Measurements from ENCODE around the gene CNTNAP2. TPM values are rescaled to one million over a fixed set of nuclear protein-coding genes. Genes with fewer than 3 reads are reported as not detected.
"Not testable (repeated sequence)": the region's sequence is repeated elsewhere in the genome, so short reads cannot be mapped to it uniquely, and the experiment has no call there.

CNTNAP2 gene
- total RNA-seq, 1 donor from 2014 or later, result 1.9 TPM

DNA sequence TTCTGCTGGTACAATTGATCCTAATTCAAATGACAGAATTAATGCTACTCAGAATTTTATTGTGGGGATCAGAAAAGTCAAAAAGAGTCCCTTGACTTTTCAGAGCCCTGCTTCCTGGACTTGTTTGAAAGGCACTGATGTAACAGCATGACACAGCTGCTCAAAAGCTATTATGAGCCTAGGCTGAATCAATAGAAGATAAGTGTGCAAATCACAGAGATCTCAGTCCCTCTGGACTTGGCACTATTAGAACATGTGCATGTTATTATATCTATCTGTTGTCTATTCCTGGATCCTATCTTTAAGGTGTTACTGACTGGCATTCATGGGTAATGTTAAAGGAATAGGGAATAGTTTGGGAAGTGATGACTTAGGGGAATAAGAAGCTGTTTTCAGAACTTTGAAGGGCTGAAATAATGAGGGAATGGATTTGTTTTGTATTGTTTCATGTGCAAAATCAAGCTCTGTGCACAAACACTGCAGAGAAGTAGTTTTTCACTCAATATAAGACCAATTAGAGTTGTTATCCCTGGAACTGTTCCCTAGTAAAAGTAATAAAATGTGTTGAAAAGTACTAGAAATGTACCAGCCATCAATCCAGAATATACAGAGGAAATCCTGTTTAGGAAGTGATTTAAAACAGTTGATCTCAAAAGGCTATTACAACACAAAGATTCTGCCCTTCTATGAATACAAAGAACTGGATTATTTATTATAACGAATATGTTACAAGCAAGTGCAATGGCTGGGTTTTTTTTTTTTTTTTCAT, 1659.1 kb downstream of the CNTNAP2 start:
- DNase-seq, result no peak

DNA sequence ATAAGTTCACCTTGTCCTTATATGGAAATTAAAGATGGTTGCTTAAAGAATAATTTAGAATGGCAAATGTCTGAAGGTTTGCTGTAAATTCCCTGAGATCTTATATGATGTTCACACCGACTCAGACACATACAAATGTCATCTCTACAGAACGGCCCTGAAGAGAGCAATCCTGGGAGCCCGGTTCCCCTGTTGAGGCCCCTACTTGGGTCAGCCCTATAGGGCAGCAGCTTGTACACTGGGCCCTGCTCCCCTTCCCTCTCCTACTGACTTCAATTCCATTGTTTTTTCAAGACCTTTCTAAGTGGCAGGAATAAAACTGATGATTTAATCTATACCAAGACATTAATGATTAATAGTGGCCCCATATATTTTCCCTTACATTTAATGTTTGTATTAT, 1660.7 kb downstream of the CNTNAP2 start:
- no peak for DNase-seq

- DNase-seq, result no peak
Measured at GRCh38 chr7:147779949-147780348, 1663.3 kb downstream of the CNTNAP2 start.

- no peak for DNase-seq
Measured at GRCh38 chr7:147796581-147796980, 1680.0 kb downstream of the CNTNAP2 start.

GRCh38 chr7:147798001-147798400, 1681.4 kb downstream of the CNTNAP2 start:
- DNase-seq, result peak; percentile 11

DNA sequence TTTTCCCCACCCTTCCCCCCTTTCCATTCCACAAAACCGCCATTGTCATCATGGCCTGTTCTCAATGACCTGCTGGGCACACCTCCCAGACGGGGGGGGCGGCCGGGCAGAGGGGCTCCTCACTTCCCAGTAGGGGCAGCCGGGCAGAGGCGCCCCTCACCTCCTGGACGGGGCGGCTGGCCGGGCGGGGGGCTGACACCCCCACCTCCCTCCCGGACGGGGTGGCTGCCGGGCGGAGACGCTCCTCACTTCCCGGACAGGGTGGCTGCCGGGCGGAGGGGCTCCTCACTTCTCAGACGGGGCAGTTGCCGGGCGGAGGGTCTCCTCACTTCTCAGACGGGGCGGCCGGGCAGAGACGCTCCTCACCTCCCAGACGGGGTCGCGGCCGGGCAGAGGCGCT, 1685.2 kb downstream of the CNTNAP2 start:
- not testable (repeated sequence) for DNase-seq

DNA sequence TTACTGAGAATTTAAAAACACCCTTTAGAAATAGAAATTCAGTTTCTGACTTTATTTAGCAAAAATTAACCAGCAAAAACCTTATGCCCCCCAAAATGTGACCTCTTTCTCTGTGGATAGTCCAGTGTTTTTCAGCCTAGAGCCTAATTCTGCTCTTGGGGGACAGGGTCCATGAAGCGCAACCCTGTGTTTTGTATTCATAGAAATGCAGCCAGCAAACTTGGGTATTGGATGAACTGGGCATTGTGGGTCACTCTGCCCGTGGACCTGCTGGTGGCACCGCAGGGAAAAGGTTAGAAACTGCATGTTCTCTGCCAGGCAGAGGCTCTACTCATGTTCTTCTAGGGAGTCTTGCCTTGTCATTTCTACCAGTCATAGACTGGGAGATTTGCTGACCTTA, 1686.5 kb downstream of the CNTNAP2 start:
- DNase-seq, result no peak

GRCh38 chr7:147803606-147804005, 1687.0 kb downstream of the CNTNAP2 start:
- DNase-seq, result peak; percentile 32

DNA sequence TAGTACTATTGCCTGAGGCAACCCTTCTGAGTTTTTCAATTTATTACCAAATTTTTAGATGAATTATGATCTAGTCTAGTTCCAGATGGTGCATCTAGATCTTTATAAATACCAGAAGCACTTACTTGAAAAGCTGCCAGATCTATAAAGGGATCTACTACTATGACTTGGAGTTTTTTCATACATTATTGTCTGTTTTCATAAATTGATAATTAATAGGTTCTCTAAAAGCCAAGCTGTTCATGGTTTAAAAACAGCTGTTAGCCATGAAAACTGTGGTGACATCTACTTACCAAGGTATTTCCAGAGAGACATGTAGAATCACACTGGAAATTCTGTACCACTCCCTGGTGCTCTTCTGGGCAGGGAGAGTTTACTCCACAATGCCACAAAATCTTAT, 1687.4 kb downstream of the CNTNAP2 start:
- no peak for DNase-seq

- DNase-seq, result no peak
Measured at GRCh38 chr7:147805996-147806576, 1689.5 kb downstream of the CNTNAP2 start.

DNA sequence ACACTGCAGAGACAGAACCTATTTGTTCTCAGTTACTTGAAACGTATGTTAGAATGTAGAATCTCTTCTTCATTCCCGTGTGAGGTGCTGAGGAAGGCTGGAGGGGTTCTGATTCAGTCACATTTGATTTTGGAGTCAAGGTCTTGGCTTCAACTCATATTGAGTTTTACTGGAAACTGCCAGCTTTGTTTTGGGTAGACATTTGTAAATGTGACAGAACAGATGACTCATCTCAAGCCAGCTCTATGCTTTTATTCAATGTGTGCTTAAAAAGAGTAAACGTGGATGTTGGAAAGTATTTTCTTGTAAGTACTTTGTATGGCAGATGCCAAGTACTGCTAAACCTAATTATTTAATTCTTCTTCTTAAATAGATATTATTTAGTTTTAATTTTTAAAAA, 1693.2 kb downstream of the CNTNAP2 start:
- DNase-seq, result no peak

- no peak for DNase-seq
Measured at GRCh38 chr7:147810269-147810668, 1693.7 kb downstream of the CNTNAP2 start.

DNA sequence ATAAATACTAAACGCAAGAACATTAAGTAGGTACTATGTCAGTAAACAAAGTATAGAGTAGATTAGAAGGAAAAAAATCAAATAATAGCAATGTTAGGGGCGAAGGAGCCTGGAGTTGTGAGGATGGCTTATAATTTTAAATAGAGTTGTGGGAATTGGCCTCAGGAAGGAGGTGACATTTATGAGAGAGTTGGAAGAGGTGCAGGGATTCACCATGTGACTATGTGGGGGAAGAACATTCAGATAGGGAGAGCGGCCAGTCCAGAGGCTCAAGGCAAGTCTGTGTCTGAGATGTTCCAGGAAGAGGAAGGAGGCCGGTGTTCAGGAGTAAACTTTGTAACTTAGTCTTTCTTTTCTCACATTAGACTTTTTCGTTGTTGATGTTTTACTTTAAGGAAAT, 1695.3 kb downstream of the CNTNAP2 start:
- no peak for DNase-seq

GRCh38 chr7:147813316-147813715, 1696.7 kb downstream of the CNTNAP2 start:
- no peak for DNase-seq

GRCh38 chr7:147818317-147818716, 1701.7 kb downstream of the CNTNAP2 start:
- no peak for DNase-seq

DNA sequence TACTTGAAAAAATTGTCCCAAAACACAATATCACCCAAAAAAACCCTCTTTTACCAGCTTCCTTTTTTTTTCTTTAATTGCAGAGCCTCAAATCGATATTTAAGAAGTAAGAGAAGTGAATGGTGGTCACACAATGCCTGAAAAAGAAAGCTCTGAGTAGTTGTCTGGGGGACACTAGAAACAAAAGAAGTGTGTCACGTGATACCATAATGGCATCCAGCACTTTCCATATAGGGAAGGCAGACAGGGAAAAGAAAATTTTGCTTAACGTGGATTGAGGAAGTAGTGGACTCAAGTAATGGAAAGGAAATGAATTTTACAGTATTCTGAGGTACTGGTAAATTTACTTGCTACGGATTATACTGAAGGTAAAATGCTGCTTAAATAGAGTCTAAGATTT, 1708.1 kb downstream of the CNTNAP2 start:
- DNase-seq, result no peak

DNA sequence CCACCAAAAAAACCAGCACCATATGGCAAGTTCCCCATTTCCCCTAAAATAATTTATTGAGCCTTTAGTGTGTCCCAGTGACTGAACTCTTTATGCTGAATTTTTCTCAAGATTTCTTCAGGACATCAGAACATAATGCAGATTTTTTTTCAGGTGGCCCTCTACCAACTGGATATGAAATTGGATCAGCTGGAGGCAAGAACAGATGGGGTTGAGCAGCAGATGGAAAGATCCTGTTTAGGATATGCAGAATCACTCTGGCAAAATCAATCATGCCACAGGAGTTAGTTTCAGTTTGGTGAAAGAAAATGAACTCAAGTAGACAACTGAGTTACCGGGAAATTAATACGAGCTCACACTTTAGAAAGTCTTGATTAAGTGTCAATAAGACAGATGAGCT, 1712.4 kb downstream of the CNTNAP2 start:
- no peak for DNase-seq

DNA sequence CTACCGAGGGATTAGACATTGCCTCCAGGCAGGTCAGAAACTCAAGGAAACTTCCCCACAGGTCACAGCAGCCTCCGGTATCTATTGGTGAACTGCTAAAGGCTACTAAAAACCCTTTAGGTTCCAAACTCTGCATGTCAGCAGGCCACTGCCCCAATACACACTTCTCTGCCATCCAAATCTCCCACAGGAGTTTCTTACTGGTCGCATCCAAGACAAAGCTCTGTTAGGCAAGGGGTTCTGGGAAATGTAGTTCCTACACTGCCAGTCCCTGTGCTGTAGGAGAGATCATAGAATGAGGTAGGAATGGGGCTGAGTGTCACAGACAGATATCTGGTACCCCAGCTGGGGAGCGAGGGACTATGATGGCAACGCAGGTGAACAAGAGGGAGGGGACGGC, 1717.0 kb downstream of the CNTNAP2 start:
- DNase-seq, result no peak

GRCh38 chr7:147833970-147834369, 1717.4 kb downstream of the CNTNAP2 start:
- DNase-seq, result no peak

- DNase-seq, result no peak
Measured at GRCh38 chr7:147852833-147853232, 1736.2 kb downstream of the CNTNAP2 start.

- DNase-seq, result peak; percentile 30
Measured at GRCh38 chr7:147857152-147858140, 1740.8 kb downstream of the CNTNAP2 start.

DNA sequence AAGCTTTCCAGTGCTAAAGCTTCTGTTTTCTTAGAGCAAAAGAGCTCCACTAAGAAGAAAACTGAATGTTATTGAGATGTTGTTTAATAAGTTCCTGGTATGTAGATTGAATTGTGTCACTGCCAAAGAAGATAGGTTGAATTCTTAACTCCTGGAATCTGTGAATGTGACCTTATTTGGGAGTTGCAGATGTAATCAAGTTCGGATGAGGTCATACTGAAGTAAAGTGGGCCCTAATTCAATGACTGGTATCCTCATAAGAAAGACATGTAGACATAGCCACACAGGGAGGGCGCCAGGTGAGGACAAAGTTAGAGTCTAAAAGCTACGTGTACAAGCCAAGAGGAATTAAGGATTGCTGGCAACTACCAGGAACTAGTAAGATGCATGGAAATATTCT, 1741.8 kb downstream of the CNTNAP2 start:
- peak; percentile 20 for DNase-seq

GRCh38 chr7:147859033-147859432, 1742.4 kb downstream of the CNTNAP2 start:
- DNase-seq, result peak; percentile 22

Measured in tongue (tissue), 2 donors.